H1 (cell line): ENCODE measurements around the gene ZNF575. TPM values are rescaled to one million over a fixed set of nuclear protein-coding genes. Genes with fewer than 3 reads are reported as not detected.

Experiments
- NANOG ChIP-seq: IDR thresholded peaks from 2 replicates; pipeline ENCODE4 v1.6.1; 2011; ENCODE audit warnings: low read length, low read depth, mild to moderate bottlenecking, inconsistent platforms; ENCODE audit not compliant: insufficient read depth, poor library complexity, severe bottlenecking
- RXRA ChIP-seq: IDR thresholded peaks from 2 replicates; pipeline ENCODE4 v1.6.1; 2011; ENCODE audit warnings: low read depth, mild to moderate bottlenecking, low read length, moderate library complexity; ENCODE audit not compliant: insufficient read depth
- TAF7 ChIP-seq: optimal IDR thresholded peaks from 2 replicates; pipeline ENCODE3; 2011; ENCODE audit warnings: low read depth, mild to moderate bottlenecking, inconsistent platforms, low read length, moderate library complexity, borderline replicate concordance
- polyA plus RNA-seq, 7 experiments: library from polyadenylated mRNA; depleted of rRNA in 3 of 7; stranded (reverse) in 5 of 7; unstranded in 2 of 7; fragments of >200 nt in 5 of 7; fragments of 200-250 nt in 2 of 7; gene quantifications; 1 replicate in 5 of 7; 2 replicates in 1 of 7; 4 replicates in 1 of 7; pipeline versions ENCODE4 v1.2.1 to v1.2.3, GENCODE V29; 2011 to 2013; ENCODE audit warnings: missing spikeins in 2 of 7, mixed read lengths in 2 of 7
- total RNA-seq: library from RNA; stranded (reverse); fragmentation: NEBNext Ultra II Directional; extraction: Animal tissue kit (Norgen Biotek cat#: 25700); gene quantifications from 2 replicates; pipeline ENCODE4 v1.2.1, GENCODE V29; 2021

ZNF575 gene
- total and polyA plus RNA-seq, 2 of the 8 experiments (the other 6 are each of a cell fraction or from before 2014, with no cell fraction given), result 0.05 TPM; not detected in 1

GRCh38 chr19:43533546-43534304, 737 bp downstream of the ZNF575 start (continued):
- TF ChIP-seq RXRA, result no peak
- TF ChIP-seq TAF7, result no peak
- TF ChIP-seq NANOG, result no peak
